Psoas muscle (tissue), 8 donors: ENCODE measurements around the gene PCDHB12. TPM values are rescaled to one million over a fixed set of nuclear protein-coding genes. Genes with fewer than 3 reads are reported as not detected.
"Not testable (repeated sequence)": the region's sequence is repeated elsewhere in the genome, so short reads cannot be mapped to it uniquely, and the experiment has no call there.

Experiments used
- ATAC-seq, 4 donors: fragments of 200-7000 bp; cut with Tn5 transposase; one replicate each; pipeline ENCODE4 v1.9.1; 2020; ENCODE audit warnings: moderate library complexity in 3 of 4, mild to moderate bottlenecking in 2 of 4
- DNase-seq, 2 donors: peaks; one replicate each; pipeline ENCODE4 v3.0.0-alpha.2; 2020
- H3K27ac ChIP-seq: fragments of 200-600 bp; one replicate; pipeline ENCODE4 v1.8.0; 2022
- H3K27me3 ChIP-seq, 3 donors: fragments of 200-600 bp in 1 of 3; one replicate each; pipeline versions ENCODE4 v1.6.1 to v1.8.0; 2013 to 2022; ENCODE audit warnings: low read length in 2 of 3, mild to moderate bottlenecking in 2 of 3, moderate library complexity in 1 of 3; ENCODE audit not compliant: insufficient read depth in 3 of 3
- H3K36me3 ChIP-seq, 2 donors: fragments of 200-600 bp in 1 of 2; one replicate each; pipeline versions ENCODE4 v1.6.1 to v1.8.0; 2013 to 2022; ENCODE audit warnings: low read depth in 1 of 2, mild to moderate bottlenecking in 1 of 2, moderate library complexity in 1 of 2; ENCODE audit not compliant: insufficient read depth in 1 of 2
- H3K4me1 ChIP-seq: fragments of 200-600 bp; one replicate; pipeline ENCODE4 v1.8.0; 2022
- H3K4me3 ChIP-seq: fragments of 200-600 bp; one replicate; pipeline ENCODE4 v1.8.0; 2022; ENCODE audit warnings: mild to moderate bottlenecking
- H3K9me3 ChIP-seq: fragments of 200-600 bp; one replicate; pipeline ENCODE4 v1.8.0; 2022
- CTCF ChIP-seq: fragments of 200-600 bp; IDR thresholded peaks from one replicate; pipeline ENCODE4 v1.8.0; 2022; ENCODE audit warnings: antibody characterized with exemption
- WGBS, 3 donors: extraction: QIAGEN DNeasy Blood & Tissue Kit; methylation state at CpG; one replicate each; pipeline versions ENCODE4 v1.1.6 to v1.1.7; 2013; 5-methylcytosine and 5-hydroxymethylcytosine counted together
- intact Hi-C, 2 donors: fragments of 100-400 bp; cut with DNase I; formaldehyde crosslinking; loops; one replicate each; pipeline versions ENCODE4 v1.11.0 to v1.14.2; 2022
- long read RNA-seq, 2 donors: library from polyadenylated mRNA; unstranded; transcript quantifications; one replicate each; pipeline ENCODE4 v2.0.0, GENCODE V29; 2021
- polyA plus RNA-seq, 3 donors: library from polyadenylated mRNA; stranded (reverse); fragments of 200-250 nt; gene quantifications; one replicate each; pipeline ENCODE4 v1.2.3, GENCODE V29; 2013
- total RNA-seq, 4 donors: library from RNA; stranded (reverse); fragmentation: NEBNext Ultra II Directional in 2 of 4; extraction: Animal tissue kit (Norgen Biotek cat#: 25700) in 2 of 4; gene quantifications; one replicate each; pipeline versions ENCODE4 v1.2.1 to v1.2.4, GENCODE V29; 2021 to 2023
- donor health status: healthy with polysubstance abuse.
- donor health status: DM: no; HTN: no; CAD: no; lungs with moderate emphysema.
- donor health status: Bipolar disorder and iron deficiency.
- donor health status: healthy.
- donor health status: DM: yes; HTN: yes; CAD: no.
- donor health status: DM: no; HTN: no; CAD: no.
- donor health status: DM: no; HTN: no; CAD: no.
- donor health status: DM: yes; HTN: yes; CAD: no.

PCDHB12 gene
- total RNA-seq (under 1 TPM; 0.44 to 0.96 (median 0.83) TPM), polyA plus RNA-seq (under 1 TPM; 0.10 to 0.21 (median 0.21) TPM)
- long read RNA-seq, donor 1, result 0 reads
- long read RNA-seq, donor 2, result 0 reads

GRCh38 chr5:141208478-141208877, at the start of gene PCDHB12:
TSS of gene PCDHB12 (plus strand) at chr5:141208719. CDS start at chr5:141208908, 189 bp downstream.
- Histone ChIP-seq H3K9me3 (peaks cover 3% of the 10 kb centered on the region), H3K36me3 (no peaks in the 10 kb centered on the region), H3K4me3 (peak within 1 kb of the TSS; percentile 26), H3K4me1 (no peaks in the 10 kb centered on the region), H3K27me3 (peaks cover 0 to 34% (median 6%) of the 10 kb centered on the region in 3 donors), H3K27ac (no peak within 1 kb of the TSS)
- ATAC-seq, result no peak
- DNase-seq, result no peak
- peak; percentile 8 for TF ChIP-seq CTCF
- 17 to 21% (median 18%) methylated on average over 11 of the region's 11 CpGs for WGBS, 3 donors
- intact Hi-C loops, result no loop called here

DNA sequence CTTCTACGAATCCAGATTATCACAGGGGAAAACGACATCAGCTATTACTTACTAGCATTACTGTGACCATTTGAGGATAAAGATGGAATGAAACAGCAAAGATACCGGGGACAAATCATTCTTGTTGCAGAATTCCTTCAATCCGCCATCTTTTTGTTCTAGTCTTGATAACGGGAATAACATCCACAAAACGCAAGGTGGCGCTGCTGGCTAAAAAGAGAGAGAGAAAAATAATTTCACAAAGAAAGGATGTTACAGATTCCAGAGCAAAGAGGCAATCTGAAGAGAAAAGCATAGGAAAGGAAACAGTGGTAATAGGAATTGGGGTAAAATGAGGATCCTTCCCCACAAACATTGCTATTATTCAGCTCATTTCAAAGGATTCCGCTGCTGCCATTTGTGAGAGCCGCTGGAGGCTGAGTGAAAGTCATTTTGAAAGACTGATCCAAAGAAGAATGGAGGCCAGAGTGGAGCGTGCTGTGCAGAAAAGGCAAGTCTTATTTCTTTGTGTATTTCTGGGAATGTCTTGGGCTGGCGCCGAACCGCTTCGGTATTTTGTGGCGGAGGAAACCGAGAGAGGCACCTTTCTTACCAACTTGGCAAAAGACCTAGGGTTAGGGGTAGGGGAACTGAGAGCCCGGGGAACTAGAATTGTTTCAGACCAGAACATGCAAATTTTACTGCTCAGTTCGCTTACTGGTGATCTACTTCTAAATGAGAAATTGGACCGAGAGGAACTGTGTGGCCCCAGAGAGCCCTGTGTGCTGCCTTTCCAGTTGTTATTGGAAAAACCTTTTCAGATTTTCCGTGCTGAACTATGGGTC, 35.9 kb upstream of the PCDHB12 start, which contains the start of gene PCDHB7:
Gene PCDHB7 (plus strand): TSS at position 264 of the 824 bp plus-strand sequence. CDS start 192 bp downstream, at position 456.
- ATAC-seq (no peak), DNase-seq (no peak)
- no peak within 1 kb of the TSS for H3K27ac ChIP-seq
- H3K4me3 ChIP-seq, result peak within 1 kb of the TSS; percentile 31
- H3K9me3 ChIP-seq, result peaks cover 2% of the 10 kb centered on the region
- TF ChIP-seq CTCF, result peak; percentile 32
- no peaks in the 10 kb centered on the region for H3K36me3 ChIP-seq
- H3K27me3 ChIP-seq, result peaks cover 0 to 40% (median 7%) of the 10 kb centered on the region in 3 donors
- no peaks in the 10 kb centered on the region for H3K4me1 ChIP-seq
- 17 to 31% (median 26%) methylated on average over 20 of the region's 20 CpGs for WGBS, 3 donors
- intact Hi-C loops, result no loop called here

DNA sequence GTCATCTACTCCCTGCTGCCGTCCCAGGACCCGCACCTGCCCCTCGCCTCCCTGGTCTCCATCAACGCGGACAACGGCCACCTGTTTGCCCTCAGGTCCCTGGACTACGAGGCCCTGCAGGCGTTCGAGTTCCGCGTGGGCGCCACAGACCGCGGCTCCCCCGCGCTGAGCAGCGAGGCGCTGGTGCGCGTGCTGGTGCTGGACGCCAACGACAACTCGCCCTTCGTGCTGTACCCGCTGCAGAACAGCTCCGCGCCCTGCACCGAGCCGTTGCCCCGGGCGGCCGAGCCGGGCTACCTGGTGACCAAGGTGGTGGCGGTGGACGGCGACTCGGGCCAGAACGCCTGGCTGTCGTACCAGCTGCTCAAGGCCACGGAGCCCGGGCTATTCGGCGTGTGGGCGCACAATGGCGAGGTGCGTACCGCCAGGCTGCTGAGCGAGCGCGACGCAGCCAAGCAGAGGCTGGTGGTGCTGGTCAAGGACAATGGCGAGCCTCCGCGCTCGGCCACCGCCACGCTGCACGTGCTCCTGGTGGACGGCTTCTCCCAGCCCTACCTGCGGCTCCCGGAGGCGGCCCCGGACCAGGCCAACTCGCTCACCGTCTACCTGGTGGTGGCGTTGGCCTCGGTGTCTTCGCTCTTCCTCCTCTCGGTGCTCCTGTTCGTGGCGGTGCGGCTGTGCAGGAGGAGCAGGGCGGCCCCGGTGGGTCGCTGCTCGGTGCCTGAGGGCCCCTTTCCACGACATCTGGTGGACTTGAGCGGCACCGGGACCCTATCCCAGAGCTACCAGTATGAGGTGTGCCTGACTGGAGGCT, 34.0 kb upstream of the PCDHB12 start:
- H3K4me3 ChIP-seq, H3K27ac ChIP-seq, H3K9me3 ChIP-seq, H3K4me1 ChIP-seq, ATAC-seq, DNase-seq, H3K36me3 ChIP-seq: not testable (repeated sequence)
- intact Hi-C loops, result loop anchor here in 1 of 2 donors (5.0 kb wide), 1 partner anchor 1152 kb away; no protein-coding TSS in a partner anchor
- WGBS, 3 donors, result 32 to 43% (median 39%) methylated on average over 52 to 79 of the region's 79 CpGs
- peaks cover 0 to 43% (median 4%) of the 10 kb centered on the region in 3 donors for H3K27me3 ChIP-seq

- no peak for TF ChIP-seq CTCF
- Histone ChIP-seq H3K36me3 (no peaks in the 10 kb centered on the region), H3K4me1 (no peaks in the 10 kb centered on the region), H3K27ac (no peak overlapping the region), H3K4me3 (no peak overlapping the region), H3K9me3 (peaks cover 2% of the 10 kb centered on the region), H3K27me3 (peaks cover 0 to 55% (median 7%) of the 10 kb centered on the region in 3 donors)
- ATAC-seq (no peak), DNase-seq (no peak)
- intact Hi-C loops, result loop anchor here in 1 of 2 donors (5.0 kb wide), 1 partner anchor 1154 kb away; no protein-coding TSS in a partner anchor
- 60 to 75% (median 65%) methylated on average over 1 of the region's 1 CpG for WGBS, 3 donors
Observed at GRCh38 chr5:141175933-141176332, 32.6 kb upstream of the PCDHB12 start.

DNA sequence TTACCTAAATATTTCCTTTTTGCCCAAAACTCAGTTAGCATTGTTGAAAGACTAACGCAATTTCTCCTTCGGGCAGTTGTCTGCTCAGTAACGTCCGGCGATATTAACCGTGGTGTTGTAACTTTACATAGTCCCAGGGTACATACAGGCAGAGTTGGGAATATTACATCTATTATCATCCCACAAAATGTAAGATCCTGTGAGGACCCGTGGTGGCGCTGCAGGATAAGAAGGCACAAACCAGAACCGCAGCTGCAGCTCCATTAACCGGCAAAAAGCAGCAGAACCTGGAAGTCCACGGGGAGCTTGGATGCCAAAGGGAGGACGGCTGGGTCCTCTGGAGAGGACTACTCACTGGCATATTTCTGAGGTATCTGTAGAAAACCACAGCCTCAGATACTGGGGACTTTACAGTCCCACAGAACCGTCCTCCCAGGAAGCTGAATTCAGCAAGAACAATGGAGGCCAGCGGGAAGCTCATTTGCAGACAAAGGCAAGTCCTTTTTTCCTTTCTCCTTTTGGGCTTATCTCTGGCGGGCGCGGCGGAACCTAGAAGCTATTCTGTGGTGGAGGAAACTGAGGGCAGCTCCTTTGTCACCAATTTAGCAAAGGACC, 30.8 kb upstream of the PCDHB12 start, which contains the start of gene PCDHB8:
Gene PCDHB8 (plus strand): TSS at position 214 of the 615 bp plus-strand sequence. CDS start 245 bp downstream, at position 459.
- H3K9me3 ChIP-seq, result peaks cover 12% of the 10 kb centered on the region
- WGBS, 3 donors, result 24 to 27% (median 25%) methylated on average over 12 to 14 of the region's 18 CpGs

GRCh38 chr5:141179371-141179770, 29.1 kb upstream of the PCDHB12 start:
- intact Hi-C loops, result loop anchor here in 1 of 2 donors (5.0 kb wide), 1 partner anchor 1157 kb away; no protein-coding TSS in a partner anchor
- H3K9me3 ChIP-seq, result peaks cover 15% of the 10 kb centered on the region
- WGBS, 3 donors, result 35 to 43% (median 40%) methylated on average over 18 to 35 of the region's 39 CpGs

More for the DNA sequence above, 30.8 kb upstream of the PCDHB12 start, which contains the start of gene PCDHB8:
- ATAC-seq, H3K36me3 ChIP-seq, DNase-seq, H3K27ac ChIP-seq, H3K4me1 ChIP-seq, H3K4me3 ChIP-seq: not testable (repeated sequence)
- peaks cover 0 to 61% (median 6%) of the 10 kb centered on the region in 3 donors for H3K27me3 ChIP-seq
- intact Hi-C loops, result loop anchor here in 1 of 2 donors (5.0 kb wide), 1 partner anchor 1155 kb away; no protein-coding TSS in a partner anchor

GRCh38 chr5:141179876-141180275, 28.6 kb upstream of the PCDHB12 start:
- H3K27ac ChIP-seq, ATAC-seq, DNase-seq, H3K4me1 ChIP-seq, H3K36me3 ChIP-seq, H3K4me3 ChIP-seq: not testable (repeated sequence)
- Histone ChIP-seq H3K9me3 (peaks cover 13% of the 10 kb centered on the region), H3K27me3 (peaks cover 0 to 67% (median 6%) of the 10 kb centered on the region in 3 donors)
- intact Hi-C loops, result loop anchor here in 1 of 2 donors (5.0 kb wide), 1 partner anchor 1158 kb away; no protein-coding TSS in a partner anchor
- WGBS, 3 donors, result 15 to 44% (median 37%) methylated on average over 16 to 32 of the region's 32 CpGs

More at GRCh38 chr5:141179371-141179770, 29.1 kb upstream of the PCDHB12 start:
- not testable (repeated sequence) for DNase-seq, H3K36me3 ChIP-seq, ATAC-seq, H3K27ac ChIP-seq, H3K4me1 ChIP-seq, H3K4me3 ChIP-seq
- H3K27me3 ChIP-seq, result peaks cover 0 to 66% (median 7%) of the 10 kb centered on the region in 3 donors
